HCT116 (cell line): ENCODE measurements around the gene PCDHGA7. TPM values are rescaled to one million over a fixed set of nuclear protein-coding genes. Genes with fewer than 3 reads are reported as not detected.

Experiments
- ATAC-seq: fragments of 200-7000 bp; cut with Tn5 transposase; 2 replicates; pipeline ENCODE4 v1.9.1; 2020; ENCODE audit warnings: mild to moderate bottlenecking, moderate library complexity
- BruUV-seq: library from RNA; stranded (reverse); fragments of 400-500 nt; replicated peaks from 2 replicates; lab custom pipeline; 2021; lab: Mats Ljungman, UMichigan
- CTCF ChIA-PET: fragments of 300-600 bp; sonication (Branson Sonifier 250); formaldehyde crosslinking; loops from one replicate; lab custom pipeline; 2021; ENCODE audit warnings: antibody characterized with exemption; lab: Charles Lee
- POLR2A ChIA-PET: fragments of 300-600, 350-600 bp; sonication (Branson Sonifier 250); formaldehyde crosslinking; loops from one replicate; lab custom pipeline; 2021; ENCODE audit warnings: antibody characterized with exemption; lab: Charles Lee
- RAD21 ChIA-PET, 2 experiments: fragments of 300-600 bp; sonication (Branson Sonifier 250); formaldehyde crosslinking; loops; one replicate each; lab custom pipeline; 2023; ENCODE audit warnings: low total read pairs in 2 of 2; ENCODE audit not compliant: uncharacterized antibody in 2 of 2, unreplicated experiment in 2 of 2, low non-redundant PET in 1 of 2; lab: Charles Lee
- DNase-seq: peaks from one replicate; pipeline ENCODE4 v3.0.0-alpha.2; 2010; ENCODE audit warnings: low read depth, low spot score
- H2AFZ ChIP-seq: fragments of 200-600 bp; shearing (Covaris generic), sonication (generic); 2 replicates; pipeline ENCODE4 v1.6.1; 2017; ENCODE audit warnings: low read depth, mixed run types, mixed read lengths, antibody characterized with exemption, low read length; ENCODE audit not compliant: poor library complexity, severe bottlenecking
- H3K27ac ChIP-seq: 2 replicates; pipeline ENCODE4 v1.5.1; 2012; ENCODE audit warnings: low read depth, low read length
- H3K27me3 ChIP-seq: fragments of 200-600 bp; sonication (generic); 2 replicates; pipeline ENCODE4 v1.6.1; 2016; ENCODE audit warnings: mixed run types, low read length, mixed read lengths; ENCODE audit not compliant: insufficient read depth
- H3K36me3 ChIP-seq, 2 experiments: fragments of 200-500 bp in 1 of 2; fragments of 200-600 bp in 1 of 2; sonication (Bioruptor generic) in 1 of 2; sonication (generic) in 1 of 2; 2 replicates each; pipeline versions ENCODE4 v1.5.1 to v1.6.1; 2014 to 2016; ENCODE audit warnings: low read length in 2 of 2, inconsistent platforms in 1 of 2, mixed read lengths in 1 of 2, mixed run types in 1 of 2; ENCODE audit not compliant: insufficient read depth in 2 of 2, control insufficient read depth in 1 of 2
- H3K4me1 ChIP-seq, 2 experiments: fragments of 200-600 bp in 1 of 2; sonication (generic) in 1 of 2; 2 replicates each; pipeline versions ENCODE4 v1.5.1 to v1.6.1; 2012 to 2017; ENCODE audit warnings: low read length in 2 of 2, inconsistent platforms in 1 of 2, mild to moderate bottlenecking in 1 of 2, mixed read lengths in 1 of 2, mixed run types in 1 of 2, moderate library complexity in 1 of 2; ENCODE audit not compliant: insufficient read depth in 2 of 2, control insufficient read depth in 1 of 2
- H3K4me2 ChIP-seq: fragments of 200-600 bp; sonication (generic); 2 replicates; pipeline ENCODE4 v1.6.1; 2017; ENCODE audit warnings: mixed run types, low read length, mixed read lengths
- H3K4me3 ChIP-seq, 2 experiments: fragments of 200-600 bp in 1 of 2; sonication (generic) in 1 of 2; replicated peaks in 1 of 2; 2 replicates each; pipeline ENCODE4 v1.5.1; 2011 to 2016; ENCODE audit warnings: low read length in 2 of 2, control low read depth in 1 of 2, low read depth in 1 of 2, mild to moderate bottlenecking in 1 of 2, mixed read lengths in 1 of 2, mixed run types in 1 of 2
- H3K79me2 ChIP-seq: fragments of 200-600 bp; sonication (generic); 2 replicates; pipeline ENCODE4 v1.6.1; 2017; ENCODE audit warnings: mild to moderate bottlenecking, mixed run types, low read length, moderate library complexity, mixed read lengths; ENCODE audit not compliant: insufficient read depth
- H3K9ac ChIP-seq: fragments of 200-600 bp; sonication (generic); 2 replicates; pipeline ENCODE4 v1.6.1; 2016; ENCODE audit warnings: low read length, mixed read lengths
- H3K9me2 ChIP-seq: fragments of 200-600 bp; sonication (generic), shearing (Covaris generic); 2 replicates; pipeline ENCODE4 v1.6.1; 2017; ENCODE audit warnings: mixed run types, mild to moderate bottlenecking, moderate library complexity; ENCODE audit not compliant: insufficient read depth
- H3K9me3 ChIP-seq, 2 experiments: fragments of 200-500 bp in 1 of 2; fragments of 200-600 bp in 1 of 2; sonication (Bioruptor generic) in 1 of 2; sonication (generic) in 1 of 2; 2 replicates each; pipeline ENCODE4 v1.6.1; 2014 to 2017; ENCODE audit warnings: low read length in 2 of 2, mixed read lengths in 2 of 2, inconsistent platforms in 1 of 2, low read depth in 1 of 2, mild to moderate bottlenecking in 1 of 2, mixed run types in 1 of 2, moderate library complexity in 1 of 2; ENCODE audit not compliant: control insufficient read depth in 1 of 2, insufficient read depth in 1 of 2
- H4K20me1 ChIP-seq: fragments of 200-600 bp; sonication (generic), shearing (Covaris generic); 2 replicates; pipeline ENCODE4 v1.6.1; 2017; ENCODE audit warnings: mixed run types, mild to moderate bottlenecking, moderate library complexity; ENCODE audit not compliant: insufficient read depth
- CTCF ChIP-seq, 3 experiments: fragments of 200-600 bp in 1 of 3; sonication (generic) in 1 of 3; IDR thresholded peaks in 2 of 3; conservative IDR thresholded peaks in 1 of 3; 2 replicates each; pipeline ENCODE4 v1.5.1; 2012 to 2017; ENCODE audit warnings: low read depth in 2 of 3, low read length in 2 of 3, antibody characterized with exemption in 1 of 3, borderline replicate concordance in 1 of 3, control low read depth in 1 of 3, mild to moderate bottlenecking in 1 of 3, mixed read lengths in 1 of 3, mixed run types in 1 of 3, moderate library complexity in 1 of 3; ENCODE audit not compliant: insufficient read depth in 1 of 3
- MAX ChIP-seq: IDR thresholded peaks from 2 replicates; pipeline ENCODE4 v1.6.1; 2012
- RAD21 ChIP-seq: IDR thresholded peaks from 2 replicates; pipeline ENCODE4 v1.6.1; 2012; ENCODE audit warnings: low read depth, mild to moderate bottlenecking
- REST ChIP-seq: IDR thresholded peaks from 2 replicates; pipeline ENCODE4 v1.6.1; 2012; ENCODE audit warnings: low read depth
- TCF7L2 ChIP-seq: IDR thresholded peaks from 2 replicates; pipeline ENCODE4 v1.7.0; 2011; ENCODE audit warnings: borderline replicate concordance, inconsistent platforms; ENCODE audit not compliant: insufficient read depth, insufficient read length; ENCODE audit errors: extremely low read depth
- ZBTB33 ChIP-seq: IDR thresholded peaks from 2 replicates; pipeline ENCODE4 v1.6.1; 2011; ENCODE audit warnings: mild to moderate bottlenecking, low read length, moderate library complexity; ENCODE audit not compliant: insufficient replicate concordance; ENCODE audit errors: extremely low read depth
- ZFX ChIP-seq: fragments of 450-650 bp; IDR thresholded peaks from 2 replicates; pipeline ENCODE4 v1.6.1; 2017
- intact Hi-C: fragments of 100-400 bp; cut with micrococcal nuclease; formaldehyde crosslinking; loops from 2 replicates; pipeline ENCODE4 v1.10.0; 2022
- total RNA-seq: library from RNA; stranded (reverse); gene quantifications from one replicate; pipeline ENCODE4 v1.2.1, GENCODE V29; 2021; ENCODE audit not compliant: unreplicated experiment

Gene PCDHGA7
- total RNA-seq, 1 experiment from 2014 or later: not detected

- intact Hi-C loops: no loop called here
- ATAC-seq (no peak), DNase-seq (no peak)
- Histone ChIP-seq H3K4me2 (no peak within 1 kb of the TSS), H3K36me3 (no peaks in the 10 kb centered on the region), H3K27me3 (no peaks in the 10 kb centered on the region), H3K9ac (no peak within 1 kb of the TSS), H3K9me3 (no peaks in the 10 kb centered on the region; a peak in 1 of 4 replicates), H2AFZ (no peak within 1 kb of the TSS), H3K9me2 (no peaks in the 10 kb centered on the region), H3K27ac (no peak within 1 kb of the TSS), H3K4me3 (no peak within 1 kb of the TSS), H3K4me1 (no peaks in the 10 kb centered on the region), H3K79me2 (no peaks in the 10 kb centered on the region), H4K20me1 (no peaks in the 10 kb centered on the region)
- no TSS peak for BruUV-seq
- POLR2A ChIA-PET: no interaction called here
- no peak for TF ChIP-seq MAX
- peak; percentile 32 to 58 (median 48); a peak in 4 of 6 replicates for TF ChIP-seq CTCF (IDR thresholded peaks at IDR 0.05 in 2 of 3, conservative IDR thresholded peaks at IDR 0.05 in 1 of 3; ENCODE audit: borderline replicate concordance in 1 of 3, insufficient read depth in 1 of 3, low read depth in 2 of 3, low read length in 2 of 3)
- no peak for TF ChIP-seq TCF7L2
- TF ChIP-seq RAD21: peak; percentile 42
- no peak for TF ChIP-seq REST
- TF ChIP-seq ZFX: no peak
- no peak for TF ChIP-seq ZBTB33
- CTCF ChIA-PET: no interaction called here
- RAD21 ChIA-PET: no interaction called here
Measured at GRCh38 chr5:141354900-141355469, 27.6 kb upstream of the PCDHGA7 start, which contains the start of gene PCDHGA4. Gene PCDHGA4 (plus strand): TSS chr5:141355021. CDS start chr5:141355108, 87 bp downstream.
